OCI-LY3 (cell line): Measurements from ENCODE around the gene LITAFD.

Experiments used
- H2AFZ ChIP-seq: fragments of 200-600, 300-600 bp; shearing (Covaris generic); 2 replicates; pipeline ENCODE4 v1.6.0; 2014; ENCODE audit warnings: antibody characterized with exemption, low read depth, low read length
- H3K27ac ChIP-seq: fragments of 200-600, 300-600 bp; sonication (generic); 2 replicates; pipeline ENCODE4 v1.5.1; 2014; ENCODE audit warnings: mild to moderate bottlenecking, low read length, moderate library complexity, mixed read lengths
- H3K27me3 ChIP-seq: fragments of 200-600, 300-600 bp; sonication (generic); 2 replicates; pipeline ENCODE4 v1.6.1; 2014; ENCODE audit warnings: low read depth, low read length, mixed read lengths
- H3K36me3 ChIP-seq: fragments of 200-600, 300-600 bp; sonication (generic); replicated peaks from 2 replicates; pipeline ENCODE3; 2014; ENCODE audit warnings: low read depth, low read length, mixed read lengths
- H3K4me1 ChIP-seq: fragments of 300-600, 200-600 bp; sonication (generic); 2 replicates; pipeline ENCODE4 v1.6.1; 2014; ENCODE audit warnings: low read length, mixed read lengths
- H3K4me2 ChIP-seq: fragments of 200-600, 300-600 bp; sonication (generic); 2 replicates; pipeline ENCODE4 v1.6.1; 2014; ENCODE audit warnings: low read length, mixed read lengths
- H3K4me3 ChIP-seq: fragments of 300-600, 200-600 bp; sonication (generic); 2 replicates; pipeline ENCODE4 v1.5.1; 2014; ENCODE audit warnings: antibody characterized with exemption, mild to moderate bottlenecking, low read length, moderate library complexity
- H3K79me2 ChIP-seq: fragments of 300-600, 200-600 bp; shearing (Covaris generic); 2 replicates; pipeline ENCODE4 v1.6.1; 2014; ENCODE audit warnings: mild to moderate bottlenecking, low read length, mixed read lengths
- H3K9ac ChIP-seq: fragments of 300-600, 200-600 bp; shearing (Covaris generic); 2 replicates; pipeline ENCODE4 v1.6.0; 2014; ENCODE audit warnings: mild to moderate bottlenecking, low read length, moderate library complexity
- H3K9me3 ChIP-seq: fragments of 200-600, 300-600 bp; shearing (Covaris generic); 2 replicates; pipeline ENCODE4 v1.6.1; 2014; ENCODE audit warnings: low read length, mixed read lengths; ENCODE audit not compliant: insufficient read depth
- H4K20me1 ChIP-seq: fragments of 200-600, 300-600 bp; sonication (generic); 2 replicates; pipeline ENCODE4 v1.6.1; 2016; ENCODE audit warnings: low read length, mixed read lengths; ENCODE audit not compliant: insufficient read depth
- EZH2phosphoT487 ChIP-seq: fragments of 200-600 bp; shearing (Covaris generic); IDR thresholded peaks from 2 replicates; pipeline ENCODE4 v1.6.1; 2018; ENCODE audit warnings: antibody characterized with exemption, mixed run types, low read depth
- TF ChIP-seq, protein P1 (sequence below): fragments of 200-600, 300-600 bp; sonication (generic); IDR thresholded peaks from 2 replicates; pipeline ENCODE4 v1.5.1; 2014; ENCODE audit warnings: antibody characterized with exemption, low read length, low read depth

Gene LITAFD

DNA sequence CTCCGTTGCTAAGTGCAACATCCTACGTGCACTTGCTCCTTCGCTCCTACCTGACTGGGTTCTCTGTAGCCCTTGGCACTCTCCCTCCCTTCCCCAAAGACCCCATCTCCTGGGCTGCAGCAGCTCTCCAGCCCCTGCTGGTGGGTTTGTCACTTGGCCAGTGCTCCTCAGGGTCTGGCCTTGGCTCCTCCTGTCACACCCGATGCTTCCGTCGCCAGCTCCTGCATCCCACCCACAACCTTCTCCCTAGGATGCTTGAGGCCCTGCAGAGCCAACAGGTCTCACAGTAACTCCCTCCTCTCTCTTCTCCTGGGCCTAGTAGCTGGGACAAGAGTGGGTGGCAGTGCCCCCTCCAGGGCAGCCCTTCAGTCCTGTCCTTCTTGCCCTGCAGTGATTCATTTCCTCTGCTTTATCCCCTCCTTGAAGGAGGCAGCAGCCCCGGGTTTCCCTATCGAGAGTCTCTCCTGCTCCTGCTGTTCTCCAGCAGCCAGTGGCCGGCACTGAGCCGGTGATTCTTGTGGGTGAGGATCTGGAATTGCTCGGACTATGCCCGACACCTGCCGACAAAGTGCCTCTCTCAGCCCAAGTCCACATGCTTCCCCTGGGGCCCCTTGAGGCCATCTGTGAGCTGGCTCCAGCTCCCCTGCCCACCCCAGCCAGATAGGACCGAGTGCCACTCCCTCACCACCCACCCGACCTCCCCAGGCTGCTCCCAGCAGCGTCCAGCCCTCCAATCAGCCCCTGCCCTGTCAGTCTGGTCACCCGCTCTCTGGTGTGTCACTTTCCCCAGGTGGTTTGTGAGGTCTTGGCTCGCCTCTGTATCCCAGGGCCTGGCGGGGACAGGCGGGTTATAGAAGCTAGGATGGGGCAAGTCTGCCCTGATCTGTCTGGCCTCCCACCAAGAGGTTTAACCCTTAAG lies 3.8 kb downstream of the LITAFD start:
- Histone ChIP-seq H3K9ac (no peak overlapping the region), H3K4me2 (no peak overlapping the region), H3K9me3 (no peaks in the 10 kb centered on the region), H3K36me3 (peaks cover 10% of the 10 kb centered on the region), H3K27me3 (0 out of 2 replicates have a peak, but pooled peaks cover 8% of the 10 kb centered on the region), H3K4me1 (no peaks in the 10 kb centered on the region), H3K27ac (no peak overlapping the region), H3K79me2 (no peaks in the 10 kb centered on the region), H3K4me3 (no peak overlapping the region), H4K20me1 (peaks cover 12% of the 10 kb centered on the region; the same call in 1 of the 2 replicates), H2AFZ (no peak overlapping the region)
- TF ChIP-seq, protein P1, sequence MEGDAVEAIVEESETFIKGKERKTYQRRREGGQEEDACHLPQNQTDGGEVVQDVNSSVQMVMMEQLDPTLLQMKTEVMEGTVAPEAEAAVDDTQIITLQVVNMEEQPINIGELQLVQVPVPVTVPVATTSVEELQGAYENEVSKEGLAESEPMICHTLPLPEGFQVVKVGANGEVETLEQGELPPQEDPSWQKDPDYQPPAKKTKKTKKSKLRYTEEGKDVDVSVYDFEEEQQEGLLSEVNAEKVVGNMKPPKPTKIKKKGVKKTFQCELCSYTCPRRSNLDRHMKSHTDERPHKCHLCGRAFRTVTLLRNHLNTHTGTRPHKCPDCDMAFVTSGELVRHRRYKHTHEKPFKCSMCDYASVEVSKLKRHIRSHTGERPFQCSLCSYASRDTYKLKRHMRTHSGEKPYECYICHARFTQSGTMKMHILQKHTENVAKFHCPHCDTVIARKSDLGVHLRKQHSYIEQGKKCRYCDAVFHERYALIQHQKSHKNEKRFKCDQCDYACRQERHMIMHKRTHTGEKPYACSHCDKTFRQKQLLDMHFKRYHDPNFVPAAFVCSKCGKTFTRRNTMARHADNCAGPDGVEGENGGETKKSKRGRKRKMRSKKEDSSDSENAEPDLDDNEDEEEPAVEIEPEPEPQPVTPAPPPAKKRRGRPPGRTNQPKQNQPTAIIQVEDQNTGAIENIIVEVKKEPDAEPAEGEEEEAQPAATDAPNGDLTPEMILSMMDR: no peak
- no peak for TF ChIP-seq EZH2phosphoT487

DNA sequence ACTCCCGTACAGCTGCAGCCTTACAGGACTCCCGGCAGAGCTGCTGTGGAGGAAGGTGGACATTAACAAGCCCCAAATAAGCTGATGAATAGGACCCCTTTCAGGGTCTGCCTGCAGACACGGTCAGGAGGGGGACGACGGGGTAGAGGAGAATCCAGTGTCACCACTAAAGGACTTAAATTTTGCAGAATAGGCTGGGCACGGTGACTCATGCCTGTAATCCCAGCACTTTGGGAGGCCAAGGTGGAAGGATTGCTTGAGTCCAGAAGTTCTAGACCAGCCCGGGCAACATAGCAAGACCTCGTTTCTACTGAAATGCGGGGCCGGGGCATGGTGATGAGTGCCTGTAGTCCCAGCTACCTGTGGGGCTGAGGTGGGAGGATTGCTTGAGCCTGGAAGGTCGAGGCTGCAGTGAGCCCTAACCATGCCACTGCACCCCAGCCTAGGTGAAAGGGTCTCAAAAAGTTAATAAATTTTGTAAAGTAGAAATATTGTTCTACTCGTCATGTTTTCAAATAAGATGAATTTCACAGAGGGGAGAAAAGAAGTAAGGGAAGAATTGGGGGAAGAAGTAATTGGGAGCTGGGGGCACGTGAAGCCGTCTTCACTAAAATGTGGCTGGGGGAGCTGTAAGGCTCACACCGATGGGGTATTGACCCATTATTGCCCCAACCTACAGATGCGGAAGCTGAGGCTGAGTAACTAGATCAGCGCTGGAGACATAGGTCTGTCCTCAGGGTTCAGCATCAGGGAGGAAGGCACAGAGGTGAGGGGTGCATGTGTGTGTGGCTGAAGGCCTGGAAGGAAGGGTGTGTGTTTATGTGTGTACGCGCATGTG lies 4.7 kb downstream of the LITAFD start:
- Histone ChIP-seq H2AFZ (no peak overlapping the region), H3K9ac (no peak overlapping the region), H3K4me2 (no peak overlapping the region), H3K36me3 (peaks cover 17% of the 10 kb centered on the region), H3K27ac (no peak overlapping the region), H3K27me3 (0 out of 2 replicates have a peak, but pooled peaks cover 8% of the 10 kb centered on the region), H3K4me1 (peaks cover 8% of the 10 kb centered on the region), H4K20me1 (peaks cover 19% of the 10 kb centered on the region), H3K79me2 (no peaks in the 10 kb centered on the region), H3K9me3 (no peaks in the 10 kb centered on the region), H3K4me3 (no peak overlapping the region)
- TF ChIP-seq EZH2phosphoT487: no peak
- TF ChIP-seq, protein P1: no peak

DNA sequence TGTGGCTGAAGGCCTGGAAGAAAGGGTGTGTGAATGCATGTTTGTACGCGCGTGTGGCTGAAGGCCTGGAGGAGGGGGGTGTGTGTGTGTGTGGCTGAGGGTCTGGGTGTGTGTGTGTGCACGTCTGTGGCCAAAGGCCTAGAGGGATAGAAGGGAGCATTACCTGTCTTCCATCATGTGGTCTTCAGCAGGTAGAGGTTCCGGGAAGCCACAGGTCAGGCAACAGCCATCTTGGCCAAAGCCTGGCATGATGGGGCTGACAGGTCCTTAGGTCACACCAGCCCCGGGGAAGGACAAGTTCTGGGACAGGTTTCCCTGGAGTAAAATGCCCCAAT lies 5.2 kb downstream of the LITAFD start:
- Histone ChIP-seq H3K79me2 (no peaks in the 10 kb centered on the region), H3K4me2 (no peak overlapping the region), H3K9ac (no peak overlapping the region), H3K27me3 (0 out of 2 replicates have a peak, but pooled peaks cover 8% of the 10 kb centered on the region), H3K27ac (no peak overlapping the region), H3K4me1 (peaks cover 14% of the 10 kb centered on the region), H3K4me3 (no peak overlapping the region), H4K20me1 (peaks cover 25% of the 10 kb centered on the region), H3K36me3 (peaks cover 18% of the 10 kb centered on the region), H2AFZ (no peak overlapping the region), H3K9me3 (no peaks in the 10 kb centered on the region)
- TF ChIP-seq EZH2phosphoT487: no peak
- TF ChIP-seq, protein P1: no peak
